ENCODE measurements around the gene SIL1.
"Not testable (repeated sequence)": the region's sequence is repeated elsewhere in the genome, so short reads cannot be mapped to it uniquely, and the experiment has no call there.

The SIL1 gene

DNA sequence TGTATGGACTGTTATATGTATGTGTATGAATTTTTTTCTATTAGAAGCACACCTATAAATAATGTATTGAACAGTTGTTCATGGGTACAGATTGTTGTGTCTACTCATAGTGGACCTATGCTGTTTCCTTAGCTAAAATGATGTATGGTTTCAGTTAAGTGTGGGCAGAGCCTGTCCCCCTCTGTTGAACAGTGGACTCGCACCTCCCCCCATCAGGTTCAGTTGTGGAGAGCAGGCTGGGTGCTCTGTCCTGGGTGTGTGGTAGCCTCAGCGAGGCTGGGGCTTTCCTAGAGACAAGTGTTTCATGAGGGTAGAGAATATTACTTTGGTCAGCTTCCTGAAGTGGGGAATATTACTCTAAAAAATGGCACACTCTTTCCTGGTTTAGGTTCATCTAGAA, 275.7 kb downstream of the SIL1 start:
- DNase-seq (ENCODE audit: low read depth in 2 of 2): no peak

DNA sequence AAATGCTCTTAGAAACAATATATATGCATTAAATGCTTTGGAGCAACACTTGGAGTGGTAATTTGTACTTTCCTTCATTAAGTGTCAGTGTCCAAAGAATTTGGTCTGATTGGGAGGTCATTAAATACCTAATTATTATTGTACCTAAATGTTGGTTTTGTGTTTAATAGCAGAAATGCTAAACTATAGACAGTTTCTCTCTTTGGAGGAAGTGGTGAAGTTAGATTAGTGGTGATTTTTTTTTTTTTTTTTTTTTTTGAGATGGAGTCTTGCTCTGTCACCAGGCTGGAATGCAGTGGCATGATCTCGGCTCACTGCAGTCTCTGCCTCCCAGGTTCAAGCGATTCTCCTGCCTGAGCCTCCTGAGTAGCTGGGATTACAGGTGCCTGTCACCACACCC, 276.8 kb downstream of the SIL1 start:
- not testable (repeated sequence) for DNase-seq (ENCODE audit: low read depth in 2 of 2)

DNA sequence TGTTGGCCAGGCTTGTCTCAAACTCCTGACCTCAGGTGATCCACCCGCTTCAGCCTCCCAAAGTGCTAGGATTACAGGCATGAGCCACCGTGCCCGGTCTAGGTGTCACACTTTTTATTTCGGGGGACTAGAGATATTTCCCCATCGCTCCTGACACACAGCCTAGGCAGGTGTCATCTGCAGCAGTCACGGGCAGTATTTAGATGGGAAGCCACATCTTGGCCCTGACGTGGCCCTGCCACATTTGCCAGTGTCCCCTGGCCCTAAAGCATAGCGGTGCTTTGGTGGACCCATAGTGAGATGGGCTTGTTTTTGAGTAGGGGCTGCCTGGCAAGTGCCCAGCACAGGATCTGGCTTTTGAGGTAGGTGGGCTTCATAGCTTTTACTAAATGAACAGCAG, 278.0 kb downstream of the SIL1 start:
- no peak for DNase-seq (ENCODE audit: low read depth in 2 of 2)

DNA sequence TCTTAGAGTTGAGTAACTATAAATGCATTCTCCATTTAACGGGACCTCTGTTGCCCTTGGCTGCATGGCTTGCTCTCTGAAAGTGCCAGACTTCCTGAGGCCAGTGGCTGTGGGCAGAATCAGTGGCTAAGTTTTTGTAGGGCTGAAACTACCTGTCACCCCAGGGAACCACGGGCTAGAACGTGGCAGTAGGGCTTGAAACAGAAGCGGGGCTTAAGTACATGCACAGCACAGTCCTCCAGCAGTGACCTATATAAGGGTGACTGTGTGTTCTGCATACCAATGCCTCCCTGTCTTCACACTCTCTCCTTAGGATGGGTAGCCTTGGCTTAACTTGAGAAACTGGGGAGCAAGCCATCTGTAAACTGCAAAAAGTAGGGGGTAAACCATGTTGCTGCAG, 279.5 kb downstream of the SIL1 start:
- no peak for DNase-seq (ENCODE audit: low read depth in 2 of 2)

DNA sequence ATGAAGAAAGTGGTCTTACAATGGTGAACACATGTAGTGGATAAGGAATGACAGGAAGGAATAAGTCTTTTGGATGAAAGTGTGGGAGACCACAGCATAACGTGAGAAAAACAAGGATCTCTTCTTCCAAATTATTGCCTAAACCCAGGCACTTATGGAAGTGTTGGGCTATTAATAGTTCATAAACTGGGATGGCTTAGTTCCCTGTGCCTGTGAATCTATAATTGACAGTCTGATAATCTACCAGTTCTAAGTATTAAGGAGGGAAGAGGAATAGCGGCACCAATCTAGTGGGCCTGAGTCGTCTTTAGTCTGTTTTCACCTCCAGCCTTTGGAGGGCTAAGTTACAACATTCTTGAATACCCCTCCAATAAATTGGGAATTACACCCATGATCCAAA, 283.8 kb downstream of the SIL1 start:
- DNase-seq (ENCODE audit: low read depth in 2 of 2): no peak

DNA sequence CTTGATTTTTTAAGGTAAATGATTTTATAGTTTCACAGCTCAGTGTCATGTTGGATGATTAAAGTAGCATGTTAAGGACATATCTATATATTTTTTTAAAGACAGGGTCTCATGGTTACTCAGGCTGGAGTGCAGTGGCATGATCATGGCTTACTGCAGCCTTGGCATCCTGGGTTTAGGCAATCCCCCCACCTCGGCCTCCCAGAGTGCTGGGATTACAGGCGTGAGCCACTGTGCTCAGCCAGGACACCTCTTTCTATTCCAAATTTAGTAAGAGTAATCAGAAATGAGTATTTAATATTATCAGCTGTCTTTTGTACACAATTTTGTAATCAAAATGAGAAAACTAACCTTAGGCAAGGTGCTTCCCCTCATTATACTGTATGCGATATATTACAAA, 284.4 kb downstream of the SIL1 start:
- no peak for DNase-seq (ENCODE audit: low read depth in 2 of 2)

DNA sequence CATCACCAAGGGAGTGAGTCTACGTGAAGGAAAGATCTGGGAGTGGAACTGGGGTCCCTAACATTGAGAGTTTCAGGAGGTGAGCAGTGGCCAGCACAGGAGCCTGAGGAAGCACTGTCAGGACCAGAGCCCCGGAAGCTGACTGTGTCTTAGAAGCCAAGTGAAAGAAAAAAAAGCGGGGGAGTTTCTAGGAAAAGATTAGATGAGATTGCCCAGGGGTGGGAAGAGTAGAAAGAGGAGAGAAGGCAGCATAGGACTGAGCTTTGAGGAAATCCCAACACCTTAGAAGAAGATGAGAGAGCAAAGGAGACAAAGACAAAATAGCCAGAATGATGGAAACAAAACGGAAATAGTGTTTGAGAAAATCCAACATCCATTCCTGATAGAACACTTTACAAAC, 286.1 kb downstream of the SIL1 start:
- no peak for DNase-seq (ENCODE audit: low read depth in 2 of 2)

DNA sequence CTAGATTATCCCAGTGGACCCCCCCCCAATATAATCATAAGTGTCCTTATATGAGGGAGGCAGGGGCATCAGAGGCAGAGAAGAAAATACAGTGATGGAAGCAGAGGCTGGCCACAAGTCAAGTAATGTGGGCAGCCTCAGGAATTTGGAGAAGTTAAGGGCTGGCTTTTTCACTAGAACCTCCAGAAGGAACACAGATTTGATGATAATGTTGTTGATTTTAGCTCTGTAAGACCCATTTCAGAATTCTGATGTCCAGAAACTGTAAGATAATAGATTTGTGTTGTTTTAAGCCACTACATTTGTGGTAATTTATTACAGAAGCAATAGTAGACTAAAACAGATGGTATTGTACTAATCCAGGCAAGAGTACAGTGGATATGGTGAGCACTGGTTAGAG, 286.7 kb downstream of the SIL1 start:
- no peak for DNase-seq (ENCODE audit: low read depth in 2 of 2)

DNA sequence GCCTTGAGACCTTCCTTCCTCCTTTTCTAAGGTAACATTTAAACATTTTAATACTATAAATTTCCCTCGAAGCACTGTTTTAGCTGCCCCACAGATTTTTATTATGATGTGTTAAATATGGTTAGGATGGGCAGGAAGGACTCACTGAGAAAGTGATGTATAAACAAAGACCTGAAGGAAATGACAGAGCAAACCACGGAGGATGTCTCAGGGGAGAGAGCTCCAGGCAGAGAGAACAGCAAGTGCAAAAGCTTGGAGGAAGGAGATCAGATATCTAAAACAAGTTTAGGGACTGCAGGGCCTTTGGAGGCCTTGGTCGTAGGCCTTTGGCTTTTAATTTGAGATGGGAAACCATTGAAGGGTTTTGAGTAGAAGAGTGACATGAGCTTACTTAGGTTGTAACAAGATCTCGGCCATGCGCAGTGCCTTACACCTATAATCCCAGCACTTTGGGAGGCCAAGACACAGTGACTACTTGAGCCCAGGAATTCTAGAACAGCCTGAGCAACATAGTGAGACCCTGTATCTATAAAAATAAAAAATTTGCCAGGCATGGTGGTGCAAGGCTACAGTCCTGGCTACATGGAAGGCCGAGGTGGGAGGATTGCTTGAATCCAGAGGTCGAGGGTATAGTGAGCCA, 287.5 kb downstream of the SIL1 start:
- DNase-seq (ENCODE audit: low read depth in 2 of 2): no peak

DNA sequence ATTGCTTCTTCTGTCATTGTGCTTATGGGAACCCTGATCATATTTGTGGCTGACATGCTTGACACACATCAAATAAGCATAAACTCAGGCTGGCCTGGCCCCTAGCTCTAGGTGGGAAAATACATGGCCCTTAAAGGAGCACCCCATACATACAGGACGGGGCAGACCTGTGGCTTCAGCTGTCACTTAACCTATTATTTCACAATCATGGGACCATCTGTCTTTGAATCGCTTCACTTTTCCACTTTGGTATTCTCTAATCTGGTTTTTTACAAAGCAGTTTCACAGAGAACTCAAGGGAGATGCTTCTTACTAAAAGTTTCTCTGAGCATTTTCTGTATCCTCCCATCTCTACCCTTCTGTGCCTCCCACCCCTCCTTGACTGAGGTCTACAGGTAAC, 288.4 kb downstream of the SIL1 start:
- DNase-seq (ENCODE audit: low read depth in 2 of 2): no peak

DNA sequence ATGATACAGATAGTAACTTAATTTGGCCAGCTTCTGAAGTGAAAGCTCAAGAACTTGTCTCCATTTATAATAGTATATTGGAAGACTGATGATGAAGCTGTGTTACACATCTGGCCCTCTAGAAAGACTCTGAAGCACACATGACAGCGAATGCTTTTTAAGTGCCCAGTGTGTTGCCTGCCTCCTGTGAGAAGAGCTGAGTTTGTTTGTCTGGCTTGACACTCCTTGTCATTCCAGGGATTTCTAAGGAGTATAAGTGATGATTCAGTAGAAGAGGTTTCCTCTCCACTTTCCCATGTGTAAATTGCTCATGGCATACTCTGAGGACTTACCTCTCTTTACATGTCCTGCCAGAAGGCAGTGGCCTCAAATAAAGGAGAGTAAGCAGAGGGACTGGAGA, 292.6 kb downstream of the SIL1 start:
- no peak for DNase-seq (ENCODE audit: low read depth in 2 of 2)

DNA sequence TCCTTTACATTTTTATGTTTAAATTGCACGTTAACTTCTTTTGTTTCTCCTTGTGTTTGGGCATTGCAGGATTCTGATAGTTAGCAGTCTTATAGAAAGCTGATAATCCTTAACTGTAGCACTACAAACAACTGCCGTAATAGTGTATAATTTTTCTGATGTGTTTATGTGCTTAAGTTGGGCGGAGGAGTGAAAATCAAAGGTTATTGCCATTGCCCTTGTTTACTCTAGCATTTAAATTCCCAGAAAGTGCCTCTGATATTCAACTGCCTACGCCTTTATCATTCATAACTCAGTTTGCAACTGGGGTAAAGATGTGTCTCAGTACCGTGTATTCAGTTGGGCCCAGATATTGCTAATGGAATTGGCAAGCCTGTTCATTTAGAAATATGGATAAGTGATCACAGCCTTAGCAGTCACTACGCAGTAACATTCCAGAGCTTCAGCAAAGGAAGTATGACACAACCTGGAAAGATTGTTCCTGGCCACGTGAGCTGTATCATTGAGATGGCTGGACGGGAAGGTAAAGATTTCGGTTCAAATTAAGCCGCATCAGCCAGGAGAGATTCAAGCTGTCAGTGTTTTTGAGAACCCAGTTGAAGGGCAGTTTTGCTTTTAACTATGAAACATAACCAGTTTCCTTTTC, 294.9 kb downstream of the SIL1 start:
- no peak for DNase-seq (ENCODE audit: low read depth in 2 of 2)

DNA sequence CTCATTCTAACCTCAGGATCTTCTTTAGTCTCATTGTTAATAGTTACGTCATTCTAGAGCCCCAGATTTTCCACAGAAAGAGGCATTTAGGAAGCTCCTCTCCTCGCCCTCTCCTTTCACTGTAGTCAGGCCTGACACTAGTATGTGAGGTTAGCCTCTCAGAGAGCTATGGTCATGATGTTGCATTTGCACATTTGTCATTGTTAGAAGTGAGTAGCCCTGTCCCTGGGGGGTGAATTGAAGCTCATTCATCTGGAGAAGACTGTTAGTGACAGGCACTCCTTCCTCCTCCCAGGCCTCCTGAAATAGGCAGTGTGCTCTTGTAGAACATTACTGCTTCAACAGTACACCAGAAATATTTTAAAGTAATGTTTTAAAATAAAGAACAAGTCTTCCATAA, 296.5 kb downstream of the SIL1 start:
- DNase-seq (ENCODE audit: low read depth in 2 of 2): no peak

DNA sequence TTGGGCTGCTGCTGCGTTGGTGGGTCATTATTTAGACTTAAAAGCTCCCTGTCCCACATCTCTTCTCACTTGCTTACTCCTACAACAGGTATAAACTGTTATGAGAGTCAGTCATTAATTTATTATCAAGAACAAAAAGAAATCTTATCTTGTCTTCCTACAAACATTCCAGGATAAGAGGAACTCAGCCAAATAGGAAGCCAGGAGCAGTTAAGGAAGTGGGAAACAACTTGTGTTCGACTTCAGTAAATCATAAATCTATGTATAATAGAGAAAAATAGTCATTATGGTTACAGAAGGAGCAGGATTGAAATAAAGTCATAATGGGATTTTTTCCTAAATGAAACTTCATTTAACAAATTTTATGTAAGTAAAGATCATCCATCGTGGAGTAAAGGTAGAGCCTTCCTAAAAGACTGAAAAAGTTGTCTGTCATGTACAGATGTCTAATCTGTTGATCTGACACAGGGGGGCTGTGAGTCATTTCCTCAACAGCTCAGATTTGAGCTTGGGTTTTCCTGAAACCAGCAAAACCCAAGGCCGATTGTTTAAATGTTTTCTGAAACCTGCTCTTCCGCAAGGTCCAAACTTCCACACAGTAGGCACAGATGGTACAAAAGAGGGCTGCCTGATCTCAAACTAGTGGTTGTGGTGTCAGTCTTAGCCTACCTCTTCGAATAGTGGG, 297.7 kb downstream of the SIL1 start:
- DNase-seq (ENCODE audit: low read depth in 2 of 2): no peak

DNA sequence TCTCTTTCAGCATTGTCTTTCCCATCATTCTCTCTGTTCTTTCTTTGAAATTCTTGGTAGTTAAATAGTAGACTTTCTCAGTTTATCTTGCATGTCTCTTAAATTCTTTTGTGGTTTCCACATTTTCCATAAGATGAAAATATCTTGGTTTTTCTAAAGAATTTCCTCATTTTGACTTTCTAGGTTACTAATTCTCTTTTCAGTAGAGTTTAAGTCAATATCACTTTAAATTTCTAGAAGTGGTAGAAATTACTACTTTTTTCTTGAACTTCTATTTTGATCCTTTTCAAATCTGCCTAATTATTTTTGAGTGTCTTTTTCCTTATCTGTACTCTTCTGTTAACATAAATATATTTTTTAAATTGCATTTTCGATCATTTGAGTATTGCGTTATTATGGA, 299.4 kb downstream of the SIL1 start:
- DNase-seq (ENCODE audit: low read depth in 2 of 2): no peak

DNA sequence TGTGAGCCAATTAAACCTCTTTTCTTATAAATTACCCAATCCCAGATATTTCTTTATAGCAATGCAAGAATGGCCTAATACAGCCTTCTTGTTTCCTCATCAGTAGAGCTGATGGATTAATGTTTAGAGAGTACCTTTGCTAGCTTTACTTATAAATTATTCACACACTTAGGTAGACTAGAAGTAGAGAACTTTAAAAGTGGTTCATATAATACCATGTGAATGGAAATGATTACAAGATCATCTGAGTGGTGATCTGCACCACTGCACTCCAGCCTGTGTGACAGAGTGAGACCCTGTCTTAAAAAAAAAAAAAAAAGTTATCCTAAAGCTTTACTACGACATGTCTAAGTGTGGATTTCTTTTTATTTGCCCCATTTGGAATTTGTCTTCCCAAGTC, 299.9 kb downstream of the SIL1 start:
- DNase-seq (ENCODE audit: low read depth in 2 of 2): no peak
